Central memory CD8-positive, alpha-beta T cell (primary cell): Measurements from ENCODE around the gene KIAA1217.

ENCODE experiments used
- ATAC-seq: fragments of 150-1000 bp; cut with Tn5 transposase; replicated peaks from 2 replicates; pipeline ENCODE4 v1.10.0; 2022; ENCODE audit warnings: mild to moderate bottlenecking, moderate FRiP score, moderate number of reproducible peaks; ENCODE audit not compliant: poor library complexity, severe bottlenecking; ENCODE audit errors: extremely low read depth
- DNase-seq, 2 donors: peaks; one replicate each; pipeline ENCODE4 v3.0.0; 2021; ENCODE audit warnings: low spot score in 2 of 2
- H3K27ac Mint-ChIP-seq: one replicate; pipeline ENCODE4 v1.8.0; 2022; ENCODE audit warnings: low read depth, mild to moderate bottlenecking, moderate library complexity, mixed read lengths
- H3K27me3 Mint-ChIP-seq: one replicate; pipeline ENCODE4 v1.8.0; 2022; ENCODE audit warnings: mixed read lengths
- H3K36me3 Mint-ChIP-seq: one replicate; pipeline ENCODE4 v1.8.0; 2022; ENCODE audit warnings: mild to moderate bottlenecking, moderate library complexity, mixed read lengths; ENCODE audit not compliant: insufficient read depth
- H3K4me1 Mint-ChIP-seq: one replicate; pipeline ENCODE4 v1.8.0; 2022; ENCODE audit warnings: mixed read lengths
- H3K4me3 Mint-ChIP-seq: one replicate; pipeline ENCODE4 v1.8.0; 2022; ENCODE audit warnings: mild to moderate bottlenecking, moderate library complexity, mixed read lengths
- H3K9me3 Mint-ChIP-seq: one replicate; pipeline ENCODE4 v1.8.0; 2022; ENCODE audit warnings: mixed read lengths

The KIAA1217 gene

DNA sequence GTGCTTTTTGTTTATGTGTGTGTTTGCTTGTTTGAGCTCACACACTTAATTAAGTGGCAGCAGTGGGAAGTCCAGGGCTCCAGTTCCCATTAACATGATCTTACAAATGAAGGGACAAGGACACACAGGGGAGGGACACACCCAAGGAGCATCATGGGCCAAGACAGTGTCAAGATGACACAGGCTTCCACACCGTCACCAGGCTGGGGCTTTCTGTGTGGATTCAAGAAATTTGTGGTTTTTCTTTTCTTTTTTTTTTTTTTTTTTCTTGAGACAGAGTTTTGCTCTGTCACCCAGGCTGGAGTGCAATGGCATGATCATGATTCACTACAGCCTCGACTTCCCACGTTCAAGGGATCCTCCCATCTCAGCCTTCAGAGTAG, 173.6 kb downstream of the KIAA1217 start:
- ATAC-seq, result no peak
- Mint-ChIP-seq H3K36me3 (no peaks in the 10 kb centered on the region), H3K4me1 (no peaks in the 10 kb centered on the region), H3K27ac (no peak overlapping the region), H3K4me3 (no peak overlapping the region), H3K27me3 (peaks cover 11% of the 10 kb centered on the region), H3K9me3 (no peaks in the 10 kb centered on the region)
- no peak for DNase-seq

DNA sequence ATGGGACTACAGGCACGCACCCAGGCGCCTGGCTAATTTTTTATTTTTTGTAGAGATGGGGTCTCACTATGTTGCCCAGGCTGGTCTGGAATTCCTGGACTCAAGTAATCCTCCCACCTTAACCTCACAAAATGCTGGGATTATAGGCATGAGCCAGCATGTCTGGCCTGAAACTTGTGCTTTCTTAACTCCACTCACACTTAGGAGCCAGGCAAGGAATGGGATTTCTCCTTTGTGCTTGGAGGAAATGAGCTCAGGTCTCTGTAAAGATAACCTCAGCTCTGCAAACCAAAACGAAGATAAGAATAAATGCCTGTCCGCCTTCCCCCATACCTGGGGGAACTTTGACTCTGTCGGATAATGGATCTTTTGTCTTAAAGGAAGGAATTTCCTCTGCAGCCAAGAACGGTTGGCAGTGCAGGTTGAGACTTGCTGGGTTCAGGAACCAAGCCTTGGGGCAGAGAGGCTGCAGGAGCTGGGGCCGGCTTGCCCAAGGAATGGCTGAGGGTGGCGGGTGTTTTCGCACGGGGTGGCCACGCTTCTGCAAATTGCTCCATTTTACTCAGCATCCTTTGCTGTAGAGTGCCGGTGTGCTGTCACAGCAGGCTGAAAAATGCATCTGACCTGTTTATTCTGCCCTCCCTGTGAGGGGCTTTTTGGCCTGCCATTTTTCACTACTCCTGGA, 174.2 kb downstream of the KIAA1217 start:
- no peaks in the 10 kb centered on the region for H3K9me3 Mint-ChIP-seq
- ATAC-seq (no peak), DNase-seq (no peak)
- no peaks in the 10 kb centered on the region for H3K4me1 Mint-ChIP-seq
- no peaks in the 10 kb centered on the region for H3K36me3 Mint-ChIP-seq
- H3K4me3 Mint-ChIP-seq, result no peak overlapping the region
- peaks cover 11% of the 10 kb centered on the region for H3K27me3 Mint-ChIP-seq
- no peak overlapping the region for H3K27ac Mint-ChIP-seq

DNA sequence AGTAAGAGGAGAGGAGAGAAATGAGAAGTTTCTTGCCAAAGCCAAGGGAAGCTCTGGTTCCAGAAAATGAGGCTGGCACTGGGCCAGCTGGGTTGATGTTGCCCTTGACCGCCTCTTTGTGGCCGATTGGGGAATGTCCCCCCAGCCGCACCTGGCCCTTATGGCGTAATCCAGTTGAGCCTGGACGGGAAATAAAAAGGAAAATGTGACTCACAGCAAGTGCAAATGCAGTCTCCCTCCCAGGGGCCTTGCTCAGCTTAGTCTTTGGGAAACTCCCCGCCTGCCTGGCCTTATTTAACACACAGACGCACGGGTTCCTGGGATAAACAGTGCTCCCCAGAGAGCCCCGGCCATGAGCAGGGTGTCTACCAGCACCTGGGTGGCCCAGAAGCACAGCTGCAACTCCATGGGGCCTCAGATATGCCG, 174.8 kb downstream of the KIAA1217 start:
- DNase-seq (no peak), ATAC-seq (no peak)
- H3K36me3 Mint-ChIP-seq, result no peaks in the 10 kb centered on the region
- no peaks in the 10 kb centered on the region for H3K4me1 Mint-ChIP-seq
- H3K4me3 Mint-ChIP-seq, result no peak overlapping the region
- no peaks in the 10 kb centered on the region for H3K9me3 Mint-ChIP-seq
- H3K27ac Mint-ChIP-seq, result no peak overlapping the region
- peaks cover 11% of the 10 kb centered on the region for H3K27me3 Mint-ChIP-seq

DNA sequence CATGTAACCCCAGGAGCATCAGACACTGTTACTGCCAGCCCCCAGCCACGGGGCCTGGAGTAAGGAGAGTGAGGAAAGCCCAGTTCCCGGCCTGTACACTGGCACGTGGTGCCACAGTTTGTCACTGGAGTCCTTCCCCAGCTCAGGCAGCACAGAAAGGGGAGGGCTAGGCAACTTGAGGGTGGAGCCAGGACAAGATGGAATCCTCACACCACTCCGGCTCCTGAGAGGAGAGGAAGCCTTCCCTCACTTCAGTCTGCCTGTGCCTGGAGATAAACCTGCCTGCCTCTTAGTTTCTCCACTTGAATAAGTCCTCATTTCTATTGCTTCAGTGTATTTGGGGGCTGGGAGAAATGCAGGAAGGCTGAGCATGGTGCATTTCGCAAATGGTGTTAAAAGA, 176.0 kb downstream of the KIAA1217 start:
- peaks cover 11% of the 10 kb centered on the region for H3K27me3 Mint-ChIP-seq
- H3K4me3 Mint-ChIP-seq, result no peak overlapping the region
- no peaks in the 10 kb centered on the region for H3K36me3 Mint-ChIP-seq
- DNase-seq, result no peak
- ATAC-seq, result no peak
- H3K9me3 Mint-ChIP-seq, result no peaks in the 10 kb centered on the region
- H3K4me1 Mint-ChIP-seq, result no peaks in the 10 kb centered on the region
- no peak overlapping the region for H3K27ac Mint-ChIP-seq

DNA sequence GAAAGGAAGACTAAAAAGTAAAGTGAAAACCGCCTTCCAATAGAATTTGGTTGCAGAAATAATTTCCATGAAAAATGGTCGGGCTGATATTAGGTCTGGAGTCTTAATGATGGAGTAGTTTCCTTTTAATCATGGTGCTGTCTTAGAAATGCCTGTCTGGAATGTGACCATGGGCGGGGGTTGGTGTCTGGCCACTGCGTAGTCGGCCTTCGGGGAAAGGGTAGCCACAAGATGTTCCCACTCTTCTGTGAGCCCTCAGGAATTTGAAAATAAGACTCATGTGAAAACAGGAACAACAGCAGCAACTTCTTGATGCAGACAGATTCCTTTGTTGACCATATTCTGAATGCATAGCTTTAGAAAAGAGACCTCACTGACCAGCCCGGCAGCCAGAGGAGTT, 176.8 kb downstream of the KIAA1217 start:
- ATAC-seq, result no peak
- peaks cover under 1% of the 10 kb centered on the region for H3K9me3 Mint-ChIP-seq
- H3K4me1 Mint-ChIP-seq, result no peaks in the 10 kb centered on the region
- no peak for DNase-seq
- H3K27me3 Mint-ChIP-seq, result peaks cover 11% of the 10 kb centered on the region
- H3K36me3 Mint-ChIP-seq, result no peaks in the 10 kb centered on the region
- no peak overlapping the region for H3K4me3 Mint-ChIP-seq
- H3K27ac Mint-ChIP-seq, result no peak overlapping the region

DNA sequence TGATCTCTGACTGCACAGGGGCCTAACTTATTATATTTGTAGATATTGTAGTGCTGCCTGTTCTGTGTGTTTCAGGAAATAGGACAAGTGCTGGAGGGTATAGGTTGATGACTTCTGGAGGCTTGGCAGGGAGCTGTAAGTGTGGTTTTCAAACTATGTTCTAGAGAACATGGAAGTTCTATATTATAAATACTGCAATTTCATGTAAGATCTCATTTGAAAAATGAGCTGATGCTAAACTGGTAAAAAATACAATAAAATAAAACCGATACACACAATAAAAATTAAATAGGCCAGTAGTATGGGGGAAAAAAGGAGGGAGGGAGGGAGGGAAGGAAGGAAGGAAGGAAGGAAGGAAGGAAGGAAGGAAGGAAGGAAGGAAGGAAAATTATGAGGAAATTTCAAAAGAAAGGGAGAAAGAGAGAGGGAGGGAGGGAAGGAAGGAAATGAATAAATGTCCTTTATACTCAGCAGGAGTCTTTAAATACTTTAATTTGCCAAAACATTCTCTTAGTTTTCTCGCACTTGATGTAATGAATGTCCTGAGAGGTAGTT, 181.3 kb downstream of the KIAA1217 start:
- Mint-ChIP-seq H3K4me1 (no peaks in the 10 kb centered on the region), H3K4me3 (no peak overlapping the region), H3K9me3 (peaks cover 5% of the 10 kb centered on the region), H3K27me3 (peaks cover 11% of the 10 kb centered on the region), H3K36me3 (no peaks in the 10 kb centered on the region), H3K27ac (no peak overlapping the region)
- DNase-seq (no peak), ATAC-seq (no peak)

DNA sequence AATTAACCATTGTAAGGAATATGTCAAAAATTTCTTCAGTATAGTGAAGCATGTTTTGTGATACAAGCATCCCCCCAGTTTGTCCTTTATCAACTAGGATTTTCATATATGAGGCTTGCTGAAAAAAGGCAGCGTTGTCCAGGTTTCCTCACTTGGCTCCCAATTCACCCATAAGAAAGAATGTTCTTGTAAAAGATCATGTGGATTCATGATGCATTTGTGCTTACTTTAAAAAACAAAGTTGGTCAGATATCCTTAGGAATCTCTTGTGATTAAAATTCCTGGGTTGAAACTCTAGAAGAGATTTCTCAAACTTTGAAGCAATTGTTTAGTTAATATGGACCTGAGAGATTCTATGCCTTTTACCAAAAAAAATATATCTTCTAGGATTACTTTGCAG, 181.8 kb downstream of the KIAA1217 start:
- Mint-ChIP-seq H3K27me3 (peaks cover 5% of the 10 kb centered on the region), H3K4me3 (no peak overlapping the region), H3K27ac (no peak overlapping the region), H3K9me3 (peaks cover 5% of the 10 kb centered on the region), H3K4me1 (no peaks in the 10 kb centered on the region), H3K36me3 (no peaks in the 10 kb centered on the region)
- no peak for DNase-seq
- no peak for ATAC-seq

DNA sequence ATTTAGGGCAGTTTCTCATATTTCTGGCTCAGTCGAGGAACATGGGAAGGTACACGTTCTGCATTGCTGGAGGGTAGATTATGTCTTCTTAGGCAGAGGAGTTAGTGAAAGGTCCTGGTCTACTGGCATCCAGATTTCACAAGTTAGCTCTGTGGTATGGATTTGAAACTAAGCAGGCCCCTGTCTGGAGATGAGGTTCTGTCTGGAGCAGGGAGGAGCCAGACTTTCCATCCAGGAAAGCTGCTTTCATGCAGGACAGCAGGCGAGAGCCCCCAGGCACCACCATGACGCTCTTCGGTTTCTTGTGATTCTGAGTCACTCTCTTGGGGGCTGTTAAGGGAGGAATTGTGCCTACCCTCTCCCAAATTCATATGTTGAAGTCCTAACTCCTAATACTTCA, 184.3 kb downstream of the KIAA1217 start:
- Mint-ChIP-seq H3K4me1 (no peaks in the 10 kb centered on the region), H3K27ac (no peak overlapping the region), H3K9me3 (peaks cover 5% of the 10 kb centered on the region), H3K36me3 (no peaks in the 10 kb centered on the region), H3K27me3 (peaks cover 10% of the 10 kb centered on the region), H3K4me3 (no peak overlapping the region)
- ATAC-seq (no peak), DNase-seq (no peak)

DNA sequence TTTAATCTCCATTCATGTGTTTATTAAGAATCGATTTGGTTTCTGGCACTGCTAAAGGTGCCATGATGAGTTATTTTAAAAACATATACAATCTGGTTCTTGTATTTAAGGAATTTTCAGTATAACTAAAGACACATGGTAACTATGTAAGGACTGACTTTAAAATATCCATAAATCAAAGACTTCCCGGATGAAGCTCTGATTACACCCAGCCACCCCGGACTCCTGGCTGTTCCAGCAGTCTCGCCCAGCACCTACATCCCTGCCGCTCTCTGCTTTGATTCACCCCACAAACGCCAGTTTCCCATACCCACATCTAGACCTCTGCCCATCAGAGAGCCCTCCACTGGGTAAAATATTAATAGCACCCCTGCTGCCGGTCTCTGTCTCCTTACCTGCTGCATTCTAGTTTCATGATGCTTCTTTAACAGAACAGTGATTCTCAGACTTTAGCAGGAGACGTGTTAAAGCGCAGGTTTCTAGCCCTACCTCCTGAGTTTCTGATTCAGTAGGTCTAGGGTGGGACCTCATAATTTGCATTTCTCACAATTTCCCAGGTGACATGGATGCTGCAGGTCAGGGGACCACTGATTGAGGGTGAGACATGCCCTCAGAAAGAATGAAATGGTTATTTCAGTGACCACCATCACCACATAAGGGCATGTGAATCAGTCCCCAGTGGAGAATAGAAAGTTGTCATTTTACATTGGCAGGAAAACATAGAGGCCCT, 185.7 kb downstream of the KIAA1217 start:
- DNase-seq (no peak), ATAC-seq (no peak)
- H3K36me3 Mint-ChIP-seq, result no peaks in the 10 kb centered on the region
- no peak overlapping the region for H3K4me3 Mint-ChIP-seq
- peaks cover 10% of the 10 kb centered on the region for H3K27me3 Mint-ChIP-seq
- H3K9me3 Mint-ChIP-seq, result peaks cover 5% of the 10 kb centered on the region
- H3K27ac Mint-ChIP-seq, result no peak overlapping the region
- H3K4me1 Mint-ChIP-seq, result no peaks in the 10 kb centered on the region

DNA sequence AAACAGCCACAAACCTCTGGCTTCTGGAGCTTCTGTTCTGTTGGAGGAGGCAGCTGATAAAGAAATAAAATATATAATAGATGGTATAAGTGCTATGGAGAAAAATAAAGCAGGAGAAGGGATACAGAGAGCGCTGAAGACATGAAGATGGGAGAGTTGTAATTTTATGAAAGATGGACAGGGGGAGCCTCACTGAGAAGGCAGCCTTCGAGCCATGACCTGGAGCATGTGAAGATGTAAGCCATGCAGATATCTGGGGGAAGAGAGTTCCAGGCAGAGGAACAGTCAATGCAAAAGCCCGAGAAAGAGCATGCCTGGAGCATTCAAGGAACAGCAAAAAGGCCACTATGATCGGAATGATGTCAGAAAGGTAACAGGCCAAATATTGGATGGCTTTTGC, 187.5 kb downstream of the KIAA1217 start:
- Mint-ChIP-seq H3K27me3 (peaks cover 10% of the 10 kb centered on the region), H3K4me1 (no peaks in the 10 kb centered on the region), H3K9me3 (no peaks in the 10 kb centered on the region), H3K27ac (no peak overlapping the region), H3K4me3 (no peak overlapping the region), H3K36me3 (no peaks in the 10 kb centered on the region)
- no peak for DNase-seq
- no peak for ATAC-seq

DNA sequence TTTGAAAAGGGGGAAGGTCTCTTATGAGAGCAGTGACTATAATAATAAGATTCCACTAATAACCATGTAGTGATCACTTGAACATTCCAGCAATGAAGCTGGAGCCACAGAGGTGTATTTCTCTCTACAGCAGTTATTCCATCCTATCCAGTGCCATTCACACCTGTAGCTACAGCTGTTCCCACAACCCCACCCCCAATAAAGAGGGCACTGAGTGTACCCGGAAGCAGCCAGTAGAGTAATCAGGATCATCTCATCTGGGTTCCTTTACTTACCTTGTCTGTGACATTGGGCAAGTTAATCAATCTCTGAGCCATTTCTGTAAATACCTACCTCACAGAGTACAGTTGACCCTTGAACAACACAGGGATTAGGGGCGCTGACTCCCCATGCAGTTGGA, 188.7 kb downstream of the KIAA1217 start:
- no peak overlapping the region for H3K27ac Mint-ChIP-seq
- ATAC-seq (no peak), DNase-seq (no peak)
- H3K4me3 Mint-ChIP-seq, result no peak overlapping the region
- H3K4me1 Mint-ChIP-seq, result no peaks in the 10 kb centered on the region
- H3K27me3 Mint-ChIP-seq, result peaks cover 10% of the 10 kb centered on the region
- H3K36me3 Mint-ChIP-seq, result no peaks in the 10 kb centered on the region
- no peaks in the 10 kb centered on the region for H3K9me3 Mint-ChIP-seq

DNA sequence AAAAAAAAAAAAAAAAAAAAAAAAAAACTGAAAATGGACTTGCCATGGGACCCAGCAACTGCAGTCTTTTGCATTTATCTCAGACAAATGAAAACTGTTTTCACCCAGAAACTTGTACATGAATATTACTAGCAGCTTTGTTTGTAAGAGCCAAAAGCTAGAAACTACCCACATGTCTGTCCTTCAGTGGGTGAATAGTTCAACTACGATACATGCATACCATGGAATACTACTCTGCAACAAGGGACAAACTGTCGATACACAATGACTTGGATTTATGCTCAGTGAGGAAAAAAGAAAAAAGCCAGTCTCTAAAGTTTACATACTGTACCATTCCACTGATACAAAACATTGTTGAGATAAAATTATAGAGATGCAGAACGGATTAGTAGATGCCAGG, 195.6 kb downstream of the KIAA1217 start:
- Mint-ChIP-seq H3K9me3 (no peaks in the 10 kb centered on the region), H3K4me3 (no peak overlapping the region), H3K27ac (no peak overlapping the region), H3K27me3 (no peaks in the 10 kb centered on the region), H3K4me1 (no peaks in the 10 kb centered on the region), H3K36me3 (no peaks in the 10 kb centered on the region)
- DNase-seq (no peak), ATAC-seq (no peak)

DNA sequence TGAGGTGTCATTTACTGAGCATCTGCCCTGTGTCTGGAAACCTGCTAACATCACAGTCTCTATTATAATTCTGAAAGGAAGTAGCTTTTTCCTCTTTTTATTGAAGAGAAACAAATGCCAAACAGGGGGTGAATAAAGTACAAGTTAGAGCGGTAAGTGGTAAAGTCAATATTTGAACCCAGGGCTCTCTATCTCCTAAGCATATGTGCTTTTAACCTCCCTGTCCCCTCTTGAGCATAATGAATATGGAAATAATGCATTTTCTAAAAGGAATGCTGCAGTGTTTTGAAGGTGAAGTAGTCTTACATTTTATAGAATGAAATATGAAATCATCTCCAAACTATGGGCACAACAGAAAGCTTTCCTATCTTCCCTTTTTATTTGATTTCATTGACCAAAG, 196.7 kb downstream of the KIAA1217 start:
- Mint-ChIP-seq H3K4me3 (no peak overlapping the region), H3K9me3 (no peaks in the 10 kb centered on the region), H3K4me1 (no peaks in the 10 kb centered on the region), H3K36me3 (no peaks in the 10 kb centered on the region), H3K27ac (no peak overlapping the region), H3K27me3 (no peaks in the 10 kb centered on the region)
- ATAC-seq, result no peak
- DNase-seq, result no peak
